ENCODE measurements around the gene BUB3.

Gene BUB3

DNA sequence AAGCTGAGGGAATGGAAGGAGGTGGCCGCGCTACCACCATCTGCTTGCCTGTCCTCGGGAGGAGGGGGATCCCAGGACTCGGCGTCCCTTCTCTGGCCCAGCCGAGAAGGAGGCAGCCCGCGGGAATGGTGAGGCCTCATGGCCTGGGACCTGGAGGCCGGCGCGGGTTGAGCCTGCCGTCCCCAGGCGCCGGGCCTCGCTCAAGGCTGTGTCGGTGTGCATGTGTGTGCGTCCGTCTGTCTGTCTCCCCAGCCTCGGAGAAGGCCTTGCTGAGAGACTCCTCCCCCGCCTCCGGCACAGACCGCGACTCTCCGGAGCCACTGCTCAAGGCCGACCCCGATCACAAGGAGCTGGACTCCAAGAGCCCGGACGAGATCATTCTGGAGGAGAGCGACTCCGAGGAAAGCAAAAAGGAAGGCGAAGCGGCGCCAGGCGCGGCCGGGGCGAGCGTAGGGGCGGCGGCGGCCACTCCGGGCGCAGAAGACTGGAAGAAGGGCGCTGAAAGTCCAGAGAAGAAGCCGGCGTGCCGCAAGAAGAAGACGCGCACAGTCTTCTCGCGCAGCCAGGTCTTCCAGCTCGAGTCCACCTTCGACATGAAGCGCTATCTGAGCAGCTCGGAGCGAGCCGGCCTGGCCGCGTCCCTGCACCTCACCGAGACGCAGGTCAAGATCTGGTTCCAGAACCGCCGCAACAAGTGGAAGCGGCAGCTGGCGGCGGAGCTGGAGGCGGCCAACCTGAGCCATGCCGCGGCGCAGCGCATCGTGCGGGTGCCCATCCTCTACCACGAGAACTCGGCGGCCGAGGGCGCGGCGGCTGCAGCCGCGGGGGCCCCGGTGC, 17.2 kb upstream of the BUB3 start:
- no peaks in the 10 kb centered on the region for H3K4me1 ChIP-seq (ENCODE audit: insufficient read depth, low read length)
- no peak overlapping the region for H3K4me3 ChIP-seq (ENCODE audit: low read depth in 1 of 2, low read length in 2 of 2)
- peaks cover 16% of the 10 kb centered on the region for H3K27me3 ChIP-seq (ENCODE audit: insufficient read depth, low read length, poor library complexity)
- no peak for TF ChIP-seq EZH2 (IDR thresholded peaks at IDR 0.05; ENCODE audit: borderline replicate concordance, low read depth, low read length, severe bottlenecking)
- TF ChIP-seq, protein P1, sequence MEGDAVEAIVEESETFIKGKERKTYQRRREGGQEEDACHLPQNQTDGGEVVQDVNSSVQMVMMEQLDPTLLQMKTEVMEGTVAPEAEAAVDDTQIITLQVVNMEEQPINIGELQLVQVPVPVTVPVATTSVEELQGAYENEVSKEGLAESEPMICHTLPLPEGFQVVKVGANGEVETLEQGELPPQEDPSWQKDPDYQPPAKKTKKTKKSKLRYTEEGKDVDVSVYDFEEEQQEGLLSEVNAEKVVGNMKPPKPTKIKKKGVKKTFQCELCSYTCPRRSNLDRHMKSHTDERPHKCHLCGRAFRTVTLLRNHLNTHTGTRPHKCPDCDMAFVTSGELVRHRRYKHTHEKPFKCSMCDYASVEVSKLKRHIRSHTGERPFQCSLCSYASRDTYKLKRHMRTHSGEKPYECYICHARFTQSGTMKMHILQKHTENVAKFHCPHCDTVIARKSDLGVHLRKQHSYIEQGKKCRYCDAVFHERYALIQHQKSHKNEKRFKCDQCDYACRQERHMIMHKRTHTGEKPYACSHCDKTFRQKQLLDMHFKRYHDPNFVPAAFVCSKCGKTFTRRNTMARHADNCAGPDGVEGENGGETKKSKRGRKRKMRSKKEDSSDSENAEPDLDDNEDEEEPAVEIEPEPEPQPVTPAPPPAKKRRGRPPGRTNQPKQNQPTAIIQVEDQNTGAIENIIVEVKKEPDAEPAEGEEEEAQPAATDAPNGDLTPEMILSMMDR (IDR thresholded peaks at IDR 0.05; ENCODE audit: borderline replicate concordance, extremely low read depth, low read length, poor library complexity, severe bottlenecking) = no peak
- H3K9me3 ChIP-seq (ENCODE audit: insufficient read depth, low read length, severe bottlenecking) = no peaks in the 10 kb centered on the region
- no peaks in the 10 kb centered on the region for H3K36me3 ChIP-seq (ENCODE audit: insufficient read depth, low read length)
- no peak overlapping the region for H3K9ac ChIP-seq (ENCODE audit: low read depth, low read length)
- DNase-seq (no peak), ATAC-seq (ENCODE audit: insufficient read depth, low read depth) (no peak)
- H2AFZ ChIP-seq (ENCODE audit: low read depth, low read length) = no peak overlapping the region
- H4K20me1 ChIP-seq (ENCODE audit: insufficient read depth, low read length) = no peaks in the 10 kb centered on the region
- H3K4me2 ChIP-seq (ENCODE audit: insufficient read depth, low read length) = no peak overlapping the region
- H3K27ac ChIP-seq (ENCODE audit: low read length) = no peak overlapping the region
- no peaks in the 10 kb centered on the region for H3K79me2 ChIP-seq (ENCODE audit: insufficient read depth, low read length)

DNA sequence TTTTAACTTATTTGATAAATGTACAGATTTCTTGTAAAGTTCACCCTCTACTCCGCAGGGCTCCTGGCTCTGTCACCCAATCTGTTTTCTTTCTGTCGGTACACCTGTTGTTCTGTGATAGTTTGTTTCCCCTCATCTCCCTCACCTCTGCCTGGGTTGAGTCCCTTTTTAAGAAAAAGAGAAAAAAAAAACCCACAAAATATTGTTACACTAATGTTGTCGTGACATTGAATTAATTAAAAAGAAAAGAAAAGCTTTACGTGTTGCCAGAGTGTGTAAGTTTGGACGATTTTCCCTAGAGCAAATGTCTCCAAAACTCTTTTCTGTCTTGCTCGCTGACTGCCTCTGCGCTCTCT, 15.1 kb upstream of the BUB3 start:
- Histone ChIP-seq H3K4me3 (ENCODE audit: low read depth in 1 of 2, low read length in 2 of 2) (no peak overlapping the region), H3K79me2 (ENCODE audit: insufficient read depth, low read length) (no peaks in the 10 kb centered on the region), H3K9ac (ENCODE audit: low read depth, low read length) (no peak overlapping the region), H3K4me1 (ENCODE audit: insufficient read depth, low read length) (no peaks in the 10 kb centered on the region), H3K27ac (ENCODE audit: low read length) (no peak overlapping the region), H3K4me2 (ENCODE audit: insufficient read depth, low read length) (no peak overlapping the region), H3K9me3 (ENCODE audit: insufficient read depth, low read length, severe bottlenecking) (no peaks in the 10 kb centered on the region), H4K20me1 (ENCODE audit: insufficient read depth, low read length) (no peaks in the 10 kb centered on the region), H2AFZ (ENCODE audit: low read depth, low read length) (no peak overlapping the region), H3K27me3 (ENCODE audit: insufficient read depth, low read length, poor library complexity) (peaks cover 10% of the 10 kb centered on the region), H3K36me3 (ENCODE audit: insufficient read depth, low read length) (no peaks in the 10 kb centered on the region)
- ATAC-seq (ENCODE audit: insufficient read depth, low read depth) (no peak), DNase-seq (no peak)
- TF ChIP-seq, protein P1 (IDR thresholded peaks at IDR 0.05; ENCODE audit: borderline replicate concordance, extremely low read depth, low read length, poor library complexity, severe bottlenecking) = no peak
- TF ChIP-seq EZH2 (IDR thresholded peaks at IDR 0.05; ENCODE audit: borderline replicate concordance, low read depth, low read length, severe bottlenecking) = no peak

DNA sequence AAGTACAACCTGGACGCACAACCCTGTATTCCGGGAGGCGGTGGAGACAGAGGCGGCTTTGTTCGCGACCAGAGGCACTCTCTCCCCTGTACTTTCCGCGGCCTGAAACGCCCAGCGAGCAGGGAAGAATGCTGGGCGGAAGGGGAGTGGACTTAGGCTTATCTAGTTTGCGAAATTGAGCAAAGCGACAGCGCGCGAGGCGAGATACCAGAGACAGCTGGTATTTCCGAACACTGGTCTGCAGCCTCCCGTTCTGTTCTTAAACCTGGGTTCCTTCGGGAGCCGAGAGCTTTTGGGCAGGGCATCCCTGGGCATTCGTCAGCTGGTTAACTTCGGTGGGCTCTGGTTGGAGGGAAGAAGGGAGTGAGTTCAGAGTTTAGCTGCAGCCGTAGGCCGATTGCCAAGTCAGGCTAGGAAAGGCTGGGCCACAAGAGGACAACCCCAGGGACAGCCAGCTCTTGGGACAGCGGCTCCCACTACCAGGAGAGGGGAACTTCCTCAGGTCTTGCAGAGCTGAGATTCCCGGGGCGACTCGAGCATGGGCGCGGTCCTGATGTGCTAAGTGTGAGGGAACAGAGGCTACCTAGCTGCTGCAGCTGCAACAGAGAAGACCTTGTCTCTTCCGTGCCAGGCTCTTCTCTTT, 14.6 kb upstream of the BUB3 start:
- no peak overlapping the region for H3K4me3 ChIP-seq (ENCODE audit: low read depth in 1 of 2, low read length in 2 of 2)
- no peaks in the 10 kb centered on the region for H3K9me3 ChIP-seq (ENCODE audit: insufficient read depth, low read length, severe bottlenecking)
- TF ChIP-seq, protein P1 (IDR thresholded peaks at IDR 0.05; ENCODE audit: borderline replicate concordance, extremely low read depth, low read length, poor library complexity, severe bottlenecking) = no peak
- TF ChIP-seq EZH2 (IDR thresholded peaks at IDR 0.05; ENCODE audit: borderline replicate concordance, low read depth, low read length, severe bottlenecking) = no peak
- no peaks in the 10 kb centered on the region for H4K20me1 ChIP-seq (ENCODE audit: insufficient read depth, low read length)
- H3K9ac ChIP-seq (ENCODE audit: low read depth, low read length) = no peak overlapping the region
- H3K4me2 ChIP-seq (ENCODE audit: insufficient read depth, low read length) = no peak overlapping the region
- H3K36me3 ChIP-seq (ENCODE audit: insufficient read depth, low read length) = no peaks in the 10 kb centered on the region
- H3K27me3 ChIP-seq (ENCODE audit: insufficient read depth, low read length, poor library complexity) = peaks cover 10% of the 10 kb centered on the region
- no peaks in the 10 kb centered on the region for H3K79me2 ChIP-seq (ENCODE audit: insufficient read depth, low read length)
- H2AFZ ChIP-seq (ENCODE audit: low read depth, low read length) = no peak overlapping the region
- no peaks in the 10 kb centered on the region for H3K4me1 ChIP-seq (ENCODE audit: insufficient read depth, low read length)
- ATAC-seq (ENCODE audit: insufficient read depth, low read depth) (no peak), DNase-seq (no peak)
- H3K27ac ChIP-seq (ENCODE audit: low read length) = no peak overlapping the region
